Endothelial cell of umbilical vein (primary cell): ENCODE data around the gene MRPL54. TPM values are rescaled to one million over a fixed set of nuclear protein-coding genes. Genes with fewer than 3 reads are reported as not detected.

Experiments used
- BruUV-seq: library from RNA; stranded (reverse); fragments of 400-500 nt; replicated peaks from 2 replicates; lab custom pipeline; 2021; lab: Mats Ljungman, UMichigan
- CTCF ChIA-PET: fragments of 300-600, 350-600 bp; sonication (Branson Sonifier 250); formaldehyde crosslinking; loops from one replicate; lab custom pipeline; 2021; ENCODE audit warnings: antibody characterized with exemption, inconsistent platforms; lab: Charles Lee
- POLR2A ChIA-PET: fragments of 300-600, 350-600 bp; sonication (Branson Sonifier 250); formaldehyde crosslinking; loops from one replicate; lab custom pipeline; 2021; ENCODE audit warnings: antibody characterized with exemption, inconsistent platforms; lab: Charles Lee
- DNase-seq: peaks from one replicate; pipeline ENCODE4 v3.0.0-alpha.2; 2011; ENCODE audit warnings: low read depth, low spot score
- FAIRE-seq: peaks from 2 replicates; lab custom pipeline; 2011; peaks lifted over from hg19 to GRCh38; lab: Jason Lieb, UNC
- H2AFZ ChIP-seq: 2 replicates; pipeline ENCODE4 v1.6.0; 2012; ENCODE audit warnings: low read depth, low read length, control low read depth, inconsistent platforms
- H3K27ac ChIP-seq: 2 replicates; pipeline ENCODE4 v1.5.1; 2011; ENCODE audit warnings: low read depth, mild to moderate bottlenecking, control low read depth, low read length, moderate library complexity; ENCODE audit not compliant: insufficient read depth
- H3K27me3 ChIP-seq, 2 experiments: 2 replicates each; pipeline versions ENCODE4 v1.6.0 to v1.6.1; 2011; ENCODE audit warnings: low read length in 2 of 2, mixed read lengths in 1 of 2; ENCODE audit not compliant: control insufficient read depth in 2 of 2, insufficient read depth in 2 of 2
- H3K36me3 ChIP-seq, 2 experiments: 2 replicates in 1 of 2; 3 replicates in 1 of 2; pipeline ENCODE4 v1.5.1; 2011; ENCODE audit warnings: low read length in 2 of 2, mild to moderate bottlenecking in 1 of 2, moderate library complexity in 1 of 2; ENCODE audit not compliant: control insufficient read depth in 2 of 2, insufficient read depth in 2 of 2; ENCODE audit errors: extremely low read depth in 1 of 2
- H3K4me1 ChIP-seq: 3 replicates; pipeline ENCODE4 v1.5.1; 2011; ENCODE audit warnings: mild to moderate bottlenecking, low read length; ENCODE audit not compliant: control insufficient read depth, insufficient read depth; ENCODE audit errors: extremely low read depth
- H3K4me2 ChIP-seq: 2 replicates; pipeline ENCODE4 v1.6.1; 2011; ENCODE audit warnings: low read length, control low read depth, mixed read lengths; ENCODE audit not compliant: insufficient read depth
- H3K4me3 ChIP-seq, 3 experiments: fragments of 200-600 bp in 1 of 3; sonication (generic), shearing (Covaris generic) in 1 of 3; replicated peaks in 1 of 3; 2 replicates each; pipeline ENCODE4 v1.5.1; 2011 to 2016; ENCODE audit warnings: control low read depth in 3 of 3, low read length in 3 of 3, mild to moderate bottlenecking in 2 of 3, inconsistent platforms in 1 of 3, low read depth in 1 of 3, moderate library complexity in 1 of 3; ENCODE audit not compliant: insufficient read depth in 1 of 3
- H3K79me2 ChIP-seq: 2 replicates; pipeline ENCODE4 v1.6.0; 2012; ENCODE audit warnings: low read length, inconsistent platforms; ENCODE audit not compliant: control insufficient read depth, insufficient read depth
- H3K9ac ChIP-seq: replicated peaks from 2 replicates; pipeline ENCODE3; 2011; ENCODE audit warnings: low read length, control low read depth; ENCODE audit not compliant: insufficient read depth; ENCODE audit errors: extremely low read depth
- H3K9me1 ChIP-seq: replicated peaks from 3 replicates; pipeline ENCODE4 v1.6.0; 2011; ENCODE audit warnings: mild to moderate bottlenecking, low read length; ENCODE audit not compliant: control insufficient read depth, insufficient read depth; ENCODE audit errors: extremely low read depth
- H3K9me3 ChIP-seq: replicated peaks from 2 replicates; pipeline ENCODE4 v1.5.1; 2012; ENCODE audit warnings: low read length, inconsistent platforms; ENCODE audit not compliant: control insufficient read depth, insufficient read depth
- H4K20me1 ChIP-seq: replicated peaks from 2 replicates; pipeline ENCODE3; 2011; ENCODE audit warnings: mild to moderate bottlenecking, low read length; ENCODE audit not compliant: control insufficient read depth, insufficient read depth; ENCODE audit errors: extremely low read depth
- CTCF ChIP-seq, 2 donors: IDR thresholded peaks; 1 replicate in 1 of 2; 2 replicates in 1 of 2; pipeline ENCODE4 v1.5.1; 2011; ENCODE audit warnings: low read length in 2 of 2, mild to moderate bottlenecking in 2 of 2, moderate library complexity in 2 of 2, control low read depth in 1 of 2, inconsistent platforms in 1 of 2, low read depth in 1 of 2; ENCODE audit not compliant: insufficient read depth in 1 of 2; ENCODE audit errors: extremely low read depth in 1 of 2
- EZH2 ChIP-seq: IDR thresholded peaks from 2 replicates; pipeline ENCODE4 v1.6.1; 2012; ENCODE audit warnings: borderline replicate concordance, low read depth, mild to moderate bottlenecking, moderate library complexity, low read length, inconsistent platforms; ENCODE audit not compliant: severe bottlenecking
- FOS ChIP-seq: IDR thresholded peaks from 2 replicates; pipeline ENCODE4 v1.6.1; 2011; ENCODE audit warnings: mild to moderate bottlenecking, low read length, moderate library complexity, borderline replicate concordance; ENCODE audit not compliant: insufficient read depth
- GATA2 ChIP-seq: IDR thresholded peaks from 2 replicates; pipeline ENCODE4 v1.7.0; 2011; ENCODE audit warnings: low read depth, mild to moderate bottlenecking, moderate library complexity, mixed read lengths, low read length; ENCODE audit not compliant: insufficient read length, insufficient read depth
- JUN ChIP-seq: IDR thresholded peaks from 2 replicates; pipeline ENCODE4 v1.6.1; 2011; ENCODE audit warnings: borderline replicate concordance, low read depth; ENCODE audit not compliant: insufficient read length, insufficient read depth
- MAX ChIP-seq: IDR thresholded peaks from 2 replicates; pipeline ENCODE4 v1.6.1; 2011; ENCODE audit not compliant: insufficient read depth, insufficient read length
- MYC ChIP-seq: IDR thresholded peaks from one replicate; pipeline ENCODE4 v1.6.1; 2011; ENCODE audit warnings: mild to moderate bottlenecking, low read depth, low read length
- POLR2A ChIP-seq: IDR thresholded peaks from 2 replicates; pipeline ENCODE4 v1.6.1; 2012; ENCODE audit warnings: low read depth, mild to moderate bottlenecking, control low read depth, low read length
- POLR2AphosphoS5 ChIP-seq: IDR thresholded peaks from 2 replicates; pipeline ENCODE4 v1.6.1; 2012; ENCODE audit warnings: low read depth, mild to moderate bottlenecking, control low read depth, low read length, moderate library complexity; ENCODE audit not compliant: insufficient read depth
- dilution Hi-C: fragments of 300-500 bp; cut with MboI; formaldehyde crosslinking; loops from one replicate; pipeline ENCODE4 v1.15.0; 2019; ENCODE audit warnings: low sequenced_read_pairs; ENCODE audit not compliant: extremely low pct_ligation_motif_present
- intact Hi-C: fragments of 100-400 bp; cut with micrococcal nuclease; formaldehyde crosslinking; loops from one replicate; pipeline ENCODE4 v1.10.0; 2022
- polyA plus RNA-seq, 4 experiments: library from polyadenylated mRNA; depleted of rRNA in 3 of 4; stranded (reverse) in 3 of 4; unstranded in 1 of 4; fragments of >200 nt; gene quantifications; 2 replicates each; pipeline versions ENCODE4 v1.2.1 to v1.2.3, GENCODE V29; 2011 to 2012; ENCODE audit warnings: missing spikeins in 1 of 4
- total RNA-seq: library from RNA; stranded (reverse); gene quantifications from 2 replicates; pipeline ENCODE4 v1.2.3, GENCODE V29; 2021

The MRPL54 gene
- total and polyA plus RNA-seq, 2 donors (not counting 3 experiments of a cell fraction or from before 2014, with no cell fraction given) = 76.3 to 93.1 TPM

GRCh38 chr19:3737487-3738205, 24.8 kb upstream of the MRPL54 start:
- dilution Hi-C loops = no loop called here
- CTCF ChIA-PET = no interaction called here
- Histone ChIP-seq H3K27ac (no peak overlapping the region), H3K27me3 (no peaks in the 10 kb centered on the region), H3K4me2 (no peak overlapping the region), H3K79me2 (no peaks in the 10 kb centered on the region), H2AFZ (no peak overlapping the region), H3K9ac (no peak overlapping the region), H3K4me1 (no peaks in the 10 kb centered on the region), H3K9me1 (no peaks in the 10 kb centered on the region), H3K4me3 (no peak overlapping the region), H3K9me3 (no peaks in the 10 kb centered on the region), H4K20me1 (no peaks in the 10 kb centered on the region), H3K36me3 (no peaks in the 10 kb centered on the region)
- DNase-seq (no peak), FAIRE-seq (no peak)
- POLR2A ChIA-PET = no interaction called here
- TF ChIP-seq JUN (no peak), EZH2 (no peak), MAX (no peak), CTCF (IDR thresholded peaks at IDR 0.05; ENCODE audit: extremely low read depth in 1 of 2, insufficient read depth in 1 of 2, low read depth in 1 of 2, low read length in 2 of 2) (no peak), GATA2 (no peak), POLR2A (no peak), POLR2AphosphoS5 (no peak), MYC (no peak), FOS (no peak)
- no TSS peak for BruUV-seq
- intact Hi-C loops = no loop called here
